Stimulated activated naive CD8-positive, alpha-beta T cell treated with anti-CD3 and anti-CD28 coated beads, Interleukin-15, amount 100 ng/mL, for 72 hours (primary cell): ENCODE data around the gene VAV3.

Experiments used
- ATAC-seq: fragments of 150-1000 bp; cut with Tn5 transposase; 2 replicates; pipeline ENCODE4 v1.10.0; 2021; ENCODE audit warnings: mild to moderate bottlenecking, moderate library complexity
- DNase-seq, 2 donors: peaks; one replicate each; pipeline ENCODE4 v3.0.0; 2021 to 2022
- H3K27ac Mint-ChIP-seq, 2 donors: one replicate each; pipeline ENCODE4 v1.8.0; 2022; ENCODE audit warnings: mild to moderate bottlenecking in 2 of 2, mixed read lengths in 2 of 2, moderate library complexity in 2 of 2
- H3K27me3 Mint-ChIP-seq: one replicate; pipeline ENCODE4 v1.8.0; 2022; ENCODE audit warnings: mixed read lengths
- H3K4me1 Mint-ChIP-seq: one replicate; pipeline ENCODE4 v1.8.0; 2022; ENCODE audit warnings: mild to moderate bottlenecking, mixed read lengths
- H3K4me3 Mint-ChIP-seq, 2 donors: one replicate each; pipeline ENCODE4 v1.8.0; 2022; ENCODE audit warnings: mild to moderate bottlenecking in 2 of 2, mixed read lengths in 2 of 2, moderate library complexity in 1 of 2
- H3K9me3 Mint-ChIP-seq, 2 donors: one replicate each; pipeline ENCODE4 v1.8.0; 2022; ENCODE audit warnings: mixed read lengths in 2 of 2

The VAV3 gene

DNA sequence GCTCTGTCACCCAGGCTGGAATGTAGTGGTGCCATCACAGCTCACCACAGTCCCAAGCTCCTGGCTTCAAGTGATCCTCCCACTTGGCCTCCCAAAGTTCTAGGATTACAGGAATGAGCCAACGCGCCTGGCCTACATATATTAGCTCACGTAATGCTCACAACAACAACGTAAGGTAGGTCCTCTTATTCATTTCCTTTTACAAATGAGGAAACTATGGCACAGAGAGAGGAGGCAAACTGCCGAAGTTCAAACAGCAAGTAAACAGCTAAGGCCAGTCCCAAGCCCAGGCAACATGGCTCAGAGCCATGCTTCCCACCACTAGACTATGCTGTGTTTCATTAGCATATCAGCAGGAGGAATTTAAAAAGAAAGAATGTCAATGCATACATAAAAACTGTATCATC is 284.4 kb downstream of the VAV3 start:
- H3K9me3 Mint-ChIP-seq, result peaks cover 1 to 3% of the 10 kb centered on the region in 2 donors
- H3K27me3 Mint-ChIP-seq, result no peaks in the 10 kb centered on the region
- no peak overlapping the region for H3K4me3 Mint-ChIP-seq
- ATAC-seq (no peak), DNase-seq (no peak)
- H3K4me1 Mint-ChIP-seq, result no peaks in the 10 kb centered on the region
- H3K27ac Mint-ChIP-seq, result no peak overlapping the region

DNA sequence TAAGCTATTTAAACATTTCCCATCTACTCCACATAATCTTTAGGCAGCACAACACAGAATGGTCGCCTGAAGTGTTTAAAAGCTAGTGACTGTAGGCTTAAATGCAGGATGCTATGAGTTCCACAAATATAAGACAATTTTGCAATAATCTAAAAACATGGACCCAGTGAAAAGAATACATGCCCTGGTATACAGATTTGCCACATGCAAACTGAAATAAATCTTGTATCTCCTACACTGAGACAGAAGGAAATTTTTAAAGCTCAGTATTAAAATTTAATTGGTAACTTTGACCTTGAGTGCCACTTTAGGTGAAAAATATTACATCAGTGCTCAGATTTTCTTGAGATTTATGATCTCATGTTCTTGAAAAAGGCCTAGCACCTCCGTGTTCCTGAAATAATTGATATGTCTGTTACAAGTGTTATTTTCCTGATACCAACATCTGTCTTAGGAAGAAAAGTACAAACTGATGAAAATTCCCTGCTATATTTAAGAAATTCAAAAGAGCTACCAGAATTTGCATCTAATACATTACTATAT is 285.5 kb downstream of the VAV3 start:
- no peak overlapping the region for H3K4me3 Mint-ChIP-seq
- no peak for DNase-seq
- peaks cover 5 to 8% of the 10 kb centered on the region in 2 donors for H3K9me3 Mint-ChIP-seq
- no peak overlapping the region for H3K27ac Mint-ChIP-seq
- no peaks in the 10 kb centered on the region for H3K4me1 Mint-ChIP-seq
- no peaks in the 10 kb centered on the region for H3K27me3 Mint-ChIP-seq
- no peak for ATAC-seq

DNA sequence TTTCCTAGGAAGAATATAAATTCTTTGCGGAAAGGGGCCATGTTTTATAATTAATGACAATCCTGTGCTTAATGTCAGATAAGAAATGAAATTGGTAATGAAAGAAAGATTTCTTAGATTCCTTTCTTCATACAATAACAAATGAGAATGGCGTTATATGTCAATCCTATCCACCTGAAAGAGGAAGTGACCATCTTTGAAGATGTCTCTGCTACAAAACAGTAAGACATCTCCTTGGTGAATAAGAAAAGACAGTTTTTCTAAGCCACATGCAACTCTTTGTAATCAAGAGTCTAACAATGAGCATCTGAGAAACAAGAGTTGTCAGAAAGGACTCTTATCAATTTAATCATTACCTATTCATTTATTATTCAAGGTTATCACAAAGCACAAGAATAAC is 286.0 kb downstream of the VAV3 start:
- no peaks in the 10 kb centered on the region for H3K4me1 Mint-ChIP-seq
- H3K27ac Mint-ChIP-seq, result no peak overlapping the region
- DNase-seq (no peak), ATAC-seq (no peak)
- H3K9me3 Mint-ChIP-seq, result peaks cover 5 to 8% of the 10 kb centered on the region in 2 donors
- H3K27me3 Mint-ChIP-seq, result no peaks in the 10 kb centered on the region
- H3K4me3 Mint-ChIP-seq, result no peak overlapping the region

DNA sequence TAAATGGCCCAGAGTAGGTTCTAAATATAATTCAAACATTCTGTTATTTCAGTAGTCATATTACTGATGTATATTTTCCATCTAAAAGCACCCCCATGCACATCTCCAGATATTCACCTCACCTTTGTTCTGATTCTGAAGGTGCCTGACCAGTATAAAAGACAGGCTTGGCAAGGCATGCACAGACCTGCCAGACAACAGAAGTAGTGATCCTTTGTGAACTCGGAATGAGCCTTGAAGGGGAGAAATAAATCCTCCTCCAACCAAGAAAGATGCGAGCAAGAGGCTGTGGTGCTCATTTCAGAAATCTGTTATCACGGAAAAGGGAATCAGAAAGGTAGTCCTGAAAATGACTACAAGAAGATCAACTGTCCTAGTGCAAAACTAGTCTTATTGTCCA is 287.3 kb downstream of the VAV3 start:
- Mint-ChIP-seq H3K9me3 (peaks cover 5 to 14% of the 10 kb centered on the region in 2 donors), H3K27ac (no peak overlapping the region), H3K4me1 (no peaks in the 10 kb centered on the region), H3K27me3 (no peaks in the 10 kb centered on the region), H3K4me3 (no peak overlapping the region)
- DNase-seq, result no peak
- ATAC-seq, result no peak

DNA sequence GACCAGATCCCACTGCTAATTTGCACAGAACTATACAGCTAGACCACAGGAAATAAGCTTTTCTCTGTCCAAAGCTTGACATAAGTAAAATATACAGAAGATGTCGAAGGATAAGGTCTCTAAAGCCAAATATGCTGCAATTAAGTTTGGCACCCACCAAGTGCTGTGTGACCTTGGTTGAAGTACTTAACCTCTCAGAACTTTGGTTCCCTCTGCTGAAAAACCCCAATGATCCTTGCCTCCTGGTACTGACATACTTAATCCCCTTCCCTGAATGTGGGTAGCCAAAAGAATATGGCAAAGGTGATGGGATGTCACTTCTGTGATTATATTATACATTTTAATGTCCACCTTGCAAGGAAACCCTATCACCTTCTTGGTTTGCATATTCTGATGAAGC is 290.5 kb downstream of the VAV3 start:
- ATAC-seq (no peak), DNase-seq (no peak)
- no peaks in the 10 kb centered on the region for H3K4me1 Mint-ChIP-seq
- no peak overlapping the region for H3K4me3 Mint-ChIP-seq
- H3K27me3 Mint-ChIP-seq, result no peaks in the 10 kb centered on the region
- no peak overlapping the region for H3K27ac Mint-ChIP-seq
- peaks cover 5 to 14% of the 10 kb centered on the region in 2 donors for H3K9me3 Mint-ChIP-seq

DNA sequence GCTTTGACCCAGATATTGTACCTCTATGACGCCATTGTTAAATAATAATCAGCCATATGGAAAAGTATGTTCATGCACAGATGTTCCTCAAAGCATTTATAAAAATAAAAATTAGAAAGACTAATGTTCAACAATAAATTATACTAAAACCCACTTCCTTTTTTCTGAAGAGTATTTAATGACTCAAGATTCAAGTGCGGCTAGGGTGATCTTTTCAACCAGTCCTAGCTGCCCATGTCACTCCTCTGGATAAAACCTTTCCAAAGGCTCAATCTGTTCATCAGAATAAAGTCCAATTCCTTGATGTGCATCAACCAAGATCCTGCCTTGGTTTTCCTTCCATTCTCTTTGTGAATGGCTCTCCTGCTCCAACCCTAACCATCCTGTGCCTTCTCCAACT is 292.0 kb downstream of the VAV3 start:
- no peaks in the 10 kb centered on the region for H3K27me3 Mint-ChIP-seq
- no peak overlapping the region for H3K4me3 Mint-ChIP-seq
- DNase-seq (no peak), ATAC-seq (no peak)
- H3K4me1 Mint-ChIP-seq, result no peaks in the 10 kb centered on the region
- H3K27ac Mint-ChIP-seq, result no peak overlapping the region
- peaks cover 5 to 14% of the 10 kb centered on the region in 2 donors for H3K9me3 Mint-ChIP-seq

DNA sequence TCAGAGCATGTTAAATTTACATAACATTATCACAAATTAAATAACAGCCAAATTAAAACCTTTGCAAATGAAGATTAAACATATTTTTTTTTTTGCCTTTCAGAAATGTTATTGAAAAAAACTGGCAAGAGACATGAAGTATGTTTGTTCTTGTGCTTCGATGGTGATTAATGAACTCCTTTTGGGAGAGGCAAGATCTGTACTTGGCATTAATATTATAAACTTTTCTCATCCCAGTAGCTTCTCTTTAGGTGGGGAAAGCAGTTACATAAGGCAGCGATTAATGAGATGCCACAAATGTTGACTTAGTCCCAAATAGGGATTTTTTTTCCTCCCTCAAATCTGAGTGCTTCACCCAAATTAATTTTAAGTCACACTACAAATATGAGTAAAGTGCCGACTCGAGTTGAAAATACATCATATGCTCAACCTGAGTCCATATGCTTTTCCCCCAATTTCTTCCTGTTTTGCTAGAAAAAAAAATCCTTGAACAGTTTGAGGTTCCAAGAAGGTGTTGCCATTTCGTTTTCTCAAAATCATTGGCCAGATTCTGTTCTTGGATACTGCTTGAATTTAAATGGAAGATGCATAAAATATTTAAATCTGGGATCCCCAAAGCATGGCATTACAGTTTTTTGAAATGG is 294.5 kb downstream of the VAV3 start:
- DNase-seq (no peak), ATAC-seq (no peak)
- Mint-ChIP-seq H3K4me1 (no peaks in the 10 kb centered on the region), H3K9me3 (peaks cover 3 to 10% of the 10 kb centered on the region in 2 donors), H3K27me3 (no peaks in the 10 kb centered on the region), H3K27ac (no peak overlapping the region), H3K4me3 (no peak overlapping the region)

DNA sequence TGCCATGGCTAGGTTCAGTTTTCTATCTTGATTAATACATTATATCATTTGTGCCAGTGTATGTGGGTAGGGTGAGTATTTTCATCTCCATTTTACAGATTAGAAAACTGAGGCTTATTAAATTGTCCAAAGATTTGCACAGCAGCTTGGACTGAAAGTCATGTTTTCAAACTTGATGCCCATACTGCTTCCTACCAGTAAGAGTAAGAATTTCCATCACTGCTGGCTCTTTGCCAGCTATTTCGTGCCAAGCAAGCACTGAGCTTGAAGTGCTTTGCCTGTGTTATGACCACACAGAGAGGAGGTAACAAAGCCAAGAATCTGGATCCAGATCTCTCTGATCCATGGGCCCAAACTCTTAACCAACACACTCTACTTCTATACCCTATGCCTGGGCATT is 295.0 kb downstream of the VAV3 start:
- H3K27me3 Mint-ChIP-seq, result no peaks in the 10 kb centered on the region
- H3K4me1 Mint-ChIP-seq, result no peaks in the 10 kb centered on the region
- ATAC-seq (no peak), DNase-seq (no peak)
- H3K9me3 Mint-ChIP-seq, result peaks cover 0 to 6% of the 10 kb centered on the region in 2 donors
- H3K27ac Mint-ChIP-seq, result no peak overlapping the region
- no peak overlapping the region for H3K4me3 Mint-ChIP-seq

DNA sequence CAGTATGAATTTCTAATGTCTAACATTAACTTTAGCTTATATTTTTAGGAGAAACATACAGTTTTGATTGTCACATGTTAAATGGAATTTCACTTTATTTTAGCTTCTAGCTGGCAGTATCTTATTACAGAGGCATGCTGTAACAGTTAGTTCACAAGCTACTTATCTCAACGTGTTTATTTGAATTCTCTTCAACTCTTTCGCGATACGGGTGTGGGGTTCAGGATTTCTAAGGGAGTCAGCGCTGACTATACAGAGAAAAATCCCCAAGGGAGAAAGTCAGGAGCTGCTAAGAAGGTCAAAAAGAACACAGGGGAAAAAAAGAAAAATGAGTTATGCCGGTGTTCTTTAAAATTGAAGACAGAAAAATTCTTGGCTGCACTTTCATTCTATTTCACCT is 296.2 kb downstream of the VAV3 start:
- ATAC-seq (no peak), DNase-seq (no peak)
- Mint-ChIP-seq H3K4me1 (no peaks in the 10 kb centered on the region), H3K27ac (no peak overlapping the region), H3K27me3 (no peaks in the 10 kb centered on the region), H3K4me3 (no peak overlapping the region), H3K9me3 (peaks cover 0 to 6% of the 10 kb centered on the region in 2 donors)

DNA sequence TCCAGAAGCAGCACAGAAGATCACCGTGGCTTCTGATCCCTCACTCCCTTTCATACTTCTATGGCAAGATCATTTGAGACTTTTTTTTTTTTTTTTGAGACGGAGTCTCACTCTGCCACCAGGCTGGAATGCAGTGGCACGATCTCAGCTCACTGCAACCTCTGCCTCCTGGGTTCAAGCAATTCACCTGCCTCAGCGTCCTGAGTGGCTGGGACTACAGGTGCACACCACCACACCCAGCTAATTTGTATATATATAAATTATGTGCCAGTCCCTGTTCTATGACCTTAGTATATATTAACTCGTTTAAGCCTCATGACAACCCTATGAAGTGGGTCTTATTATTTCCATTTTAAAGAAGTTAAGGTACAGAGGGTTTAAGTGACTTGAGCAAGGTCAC is 298.5 kb downstream of the VAV3 start:
- no peak for DNase-seq
- no peak overlapping the region for H3K4me3 Mint-ChIP-seq
- H3K27ac Mint-ChIP-seq, result no peak overlapping the region
- H3K9me3 Mint-ChIP-seq, result no peaks in the 10 kb centered on the region
- no peak for ATAC-seq
- H3K27me3 Mint-ChIP-seq, result no peaks in the 10 kb centered on the region
- no peaks in the 10 kb centered on the region for H3K4me1 Mint-ChIP-seq

DNA sequence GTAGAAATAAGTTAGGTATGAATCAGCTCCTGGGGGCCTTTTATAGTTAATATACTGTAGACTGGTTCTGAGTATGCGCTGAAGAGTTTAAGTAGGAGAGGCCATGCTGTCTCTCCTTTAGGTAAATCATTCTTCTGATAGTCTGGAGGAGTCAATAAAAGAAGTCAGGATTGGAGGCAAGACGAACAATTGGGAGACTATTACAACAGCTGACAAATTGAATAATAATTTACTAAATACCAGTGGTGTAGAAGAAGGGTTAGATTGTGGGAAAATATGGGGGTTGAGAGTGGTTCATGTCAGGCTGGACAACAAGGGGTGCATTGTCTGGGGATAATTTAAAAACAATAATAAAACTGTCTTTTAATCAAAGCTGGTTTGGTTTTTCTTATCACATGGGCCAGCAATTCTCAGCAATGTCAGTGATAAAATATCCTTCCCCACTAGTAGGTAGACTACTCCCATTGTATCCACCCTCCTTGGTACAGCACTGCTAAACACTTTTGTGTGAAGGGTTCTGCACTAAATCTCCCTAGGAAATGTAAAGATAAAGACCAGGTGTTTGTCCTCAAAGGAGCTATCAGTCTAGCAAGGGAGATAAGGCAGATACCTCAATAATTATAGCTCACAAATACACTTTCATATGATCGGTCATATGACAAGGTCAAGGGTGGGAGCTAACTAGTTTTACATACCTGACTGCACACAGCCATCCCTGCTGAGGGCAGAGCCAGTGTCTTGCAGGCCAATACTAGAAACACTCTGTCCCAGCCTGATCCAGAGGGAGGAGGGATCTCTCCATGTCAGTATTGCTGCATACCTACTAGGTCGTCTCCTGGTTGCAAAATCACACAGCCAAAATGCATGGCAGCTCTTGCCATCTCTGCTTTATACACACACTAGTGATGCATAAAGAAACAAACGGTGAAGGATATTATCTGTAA is 299.7 kb downstream of the VAV3 start:
- H3K4me3 Mint-ChIP-seq, result no peak overlapping the region
- no peak for ATAC-seq
- H3K4me1 Mint-ChIP-seq, result no peaks in the 10 kb centered on the region
- no peaks in the 10 kb centered on the region for H3K27me3 Mint-ChIP-seq
- no peaks in the 10 kb centered on the region for H3K9me3 Mint-ChIP-seq
- no peak overlapping the region for H3K27ac Mint-ChIP-seq
- DNase-seq, result no peak

DNA sequence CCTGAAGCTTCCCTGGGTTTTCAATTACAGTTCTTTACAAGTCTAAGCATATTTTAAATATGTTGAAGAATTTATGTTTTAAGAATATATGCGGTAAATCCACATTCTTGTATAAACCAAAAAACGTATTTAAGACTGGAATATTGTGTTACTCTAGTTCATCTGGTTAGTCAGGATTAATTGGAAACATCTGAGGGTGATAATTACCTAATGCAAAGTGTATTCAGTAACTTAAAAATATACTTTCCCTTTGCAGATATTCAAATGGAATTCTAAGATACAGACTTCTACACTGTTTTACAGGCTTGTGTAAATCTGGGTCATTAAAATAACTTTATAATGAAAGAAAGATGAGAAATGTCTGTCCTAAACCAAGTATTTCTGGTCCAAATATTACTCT is 302.0 kb downstream of the VAV3 start:
- DNase-seq (no peak), ATAC-seq (no peak)
- no peaks in the 10 kb centered on the region for H3K9me3 Mint-ChIP-seq
- H3K27ac Mint-ChIP-seq, result no peak overlapping the region
- H3K27me3 Mint-ChIP-seq, result no peaks in the 10 kb centered on the region
- no peak overlapping the region for H3K4me3 Mint-ChIP-seq
- no peaks in the 10 kb centered on the region for H3K4me1 Mint-ChIP-seq

DNA sequence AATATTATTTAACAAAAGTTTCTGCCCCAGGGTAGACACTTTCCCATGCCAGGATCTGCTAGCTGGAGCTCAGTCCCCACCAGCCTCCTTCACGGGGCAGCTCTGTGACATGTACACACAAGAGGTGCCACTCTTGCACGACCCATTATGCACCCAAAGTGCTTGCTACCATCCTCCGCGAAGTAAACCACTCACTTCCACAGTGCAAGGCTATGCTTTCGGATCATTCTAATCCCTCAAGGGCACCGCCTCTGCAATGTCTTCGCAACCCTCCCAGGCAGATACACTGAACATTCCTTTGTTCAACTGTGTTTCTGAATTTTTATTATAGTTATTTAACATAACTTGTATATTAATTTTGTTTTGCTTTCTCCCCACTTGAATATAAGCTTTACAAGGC is 303.8 kb downstream of the VAV3 start:
- no peaks in the 10 kb centered on the region for H3K27me3 Mint-ChIP-seq
- H3K27ac Mint-ChIP-seq, result no peak overlapping the region
- no peaks in the 10 kb centered on the region for H3K4me1 Mint-ChIP-seq
- no peaks in the 10 kb centered on the region for H3K9me3 Mint-ChIP-seq
- H3K4me3 Mint-ChIP-seq, result no peak overlapping the region
- ATAC-seq, result no peak
- DNase-seq, result no peak

DNA sequence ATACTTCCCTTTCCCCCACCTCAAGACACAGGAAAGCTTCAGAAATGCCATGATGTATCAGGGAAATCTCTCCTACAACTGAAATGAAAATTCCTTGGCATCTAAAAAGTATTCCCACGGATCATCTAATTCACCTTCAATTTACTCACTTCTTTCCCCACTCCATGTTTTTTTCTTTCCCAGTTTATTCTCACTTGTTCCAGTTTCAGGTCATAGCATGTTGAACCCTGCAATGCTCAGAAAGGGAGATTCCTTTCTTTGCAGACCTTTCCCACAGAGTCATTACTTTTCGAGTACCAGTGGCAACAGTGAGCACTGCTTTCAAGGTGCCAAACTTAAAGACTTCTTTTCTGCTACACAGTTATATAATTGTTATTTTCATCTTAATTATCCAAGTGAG is 305.0 kb downstream of the VAV3 start:
- no peak overlapping the region for H3K4me3 Mint-ChIP-seq
- H3K27ac Mint-ChIP-seq, result no peak overlapping the region
- no peaks in the 10 kb centered on the region for H3K4me1 Mint-ChIP-seq
- H3K27me3 Mint-ChIP-seq, result no peaks in the 10 kb centered on the region
- no peak for DNase-seq
- no peaks in the 10 kb centered on the region for H3K9me3 Mint-ChIP-seq
- no peak for ATAC-seq

DNA sequence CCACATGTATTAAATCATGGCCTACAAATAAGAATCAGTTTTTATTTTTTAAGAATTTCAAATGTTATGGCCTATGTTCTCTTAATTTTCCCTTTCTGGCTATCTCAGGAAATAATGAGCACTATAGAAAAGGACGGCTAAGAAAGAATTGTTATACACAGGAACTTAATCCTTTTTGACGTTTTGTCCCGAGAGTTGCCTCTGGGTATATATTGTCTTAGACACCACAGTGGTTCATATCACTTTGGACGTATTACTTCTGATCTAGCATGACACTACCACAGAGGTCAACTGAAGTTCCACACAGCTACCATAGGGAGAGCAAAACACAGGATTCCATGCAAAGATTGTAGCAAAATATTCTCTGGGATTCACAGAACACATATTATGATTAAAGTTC is 307.6 kb downstream of the VAV3 start:
- Mint-ChIP-seq H3K4me3 (no peak overlapping the region), H3K9me3 (no peaks in the 10 kb centered on the region), H3K27me3 (no peaks in the 10 kb centered on the region), H3K27ac (no peak overlapping the region), H3K4me1 (no peaks in the 10 kb centered on the region)
- ATAC-seq (no peak), DNase-seq (no peak)

DNA sequence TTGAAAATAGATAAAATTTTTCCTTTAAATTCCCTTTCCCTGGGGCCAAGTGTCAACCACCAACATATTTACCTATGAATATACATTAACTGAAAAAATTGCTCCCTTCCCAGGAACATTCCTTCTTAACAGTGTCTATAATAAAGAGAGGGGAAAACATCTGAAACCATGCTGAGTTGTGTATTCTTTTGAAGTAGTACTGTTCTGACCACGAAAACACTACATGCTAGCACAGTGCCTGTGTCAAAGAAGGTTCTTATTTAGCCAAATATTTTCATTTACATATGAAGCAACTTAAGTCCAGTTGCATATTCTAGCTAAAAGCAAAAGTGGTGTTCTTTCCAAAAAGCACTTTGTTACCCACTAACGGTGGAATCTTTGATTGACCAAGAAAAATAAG is 311.2 kb downstream of the VAV3 start:
- no peaks in the 10 kb centered on the region for H3K27me3 Mint-ChIP-seq
- no peak overlapping the region for H3K4me3 Mint-ChIP-seq
- no peaks in the 10 kb centered on the region for H3K4me1 Mint-ChIP-seq
- no peaks in the 10 kb centered on the region for H3K9me3 Mint-ChIP-seq
- no peak for ATAC-seq
- no peak overlapping the region for H3K27ac Mint-ChIP-seq
- no peak for DNase-seq
